Measurements from ENCODE around the gene AMBRA1.

DNA sequence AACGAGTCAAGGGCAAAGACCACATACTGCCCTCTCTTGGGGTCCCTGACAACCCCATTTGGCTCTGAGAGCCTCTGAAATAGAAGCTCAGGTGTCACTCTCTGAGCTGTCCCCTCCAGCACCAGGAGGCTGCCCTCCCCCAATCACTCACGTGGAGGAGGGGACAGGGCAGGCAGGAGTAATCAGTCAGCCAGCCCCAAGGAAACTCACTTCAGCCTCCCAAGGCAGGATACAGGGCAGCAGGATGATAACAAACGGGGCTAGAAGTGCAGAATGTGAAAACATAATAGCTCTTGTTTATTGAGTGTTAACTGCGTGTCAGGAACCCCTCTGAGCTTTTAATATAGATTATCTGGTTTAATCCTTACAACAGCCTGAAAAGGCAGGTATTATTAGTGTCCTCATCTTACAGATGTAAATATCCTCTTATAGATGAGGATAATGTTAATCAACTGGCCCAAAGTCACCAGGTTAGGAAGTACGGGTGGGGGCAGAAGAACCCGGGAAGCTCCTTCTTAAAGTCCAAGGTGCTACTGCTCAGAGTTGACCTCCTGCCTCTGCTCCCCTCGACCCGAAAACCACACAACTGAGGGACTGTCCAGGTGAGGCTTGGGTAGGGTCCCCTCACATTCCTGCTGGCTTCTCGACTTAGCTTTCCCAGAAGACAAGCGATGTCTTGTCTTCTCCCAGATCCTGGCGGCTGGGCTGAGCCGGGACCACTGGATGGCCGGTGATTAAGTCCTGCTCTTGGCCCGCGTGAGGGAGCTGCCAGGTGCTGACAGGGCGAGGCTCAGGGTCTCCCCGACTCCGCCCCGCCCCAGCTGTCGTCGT lies 205.0 kb downstream of the AMBRA1 start:
- TF ChIP-seq, protein P1, sequence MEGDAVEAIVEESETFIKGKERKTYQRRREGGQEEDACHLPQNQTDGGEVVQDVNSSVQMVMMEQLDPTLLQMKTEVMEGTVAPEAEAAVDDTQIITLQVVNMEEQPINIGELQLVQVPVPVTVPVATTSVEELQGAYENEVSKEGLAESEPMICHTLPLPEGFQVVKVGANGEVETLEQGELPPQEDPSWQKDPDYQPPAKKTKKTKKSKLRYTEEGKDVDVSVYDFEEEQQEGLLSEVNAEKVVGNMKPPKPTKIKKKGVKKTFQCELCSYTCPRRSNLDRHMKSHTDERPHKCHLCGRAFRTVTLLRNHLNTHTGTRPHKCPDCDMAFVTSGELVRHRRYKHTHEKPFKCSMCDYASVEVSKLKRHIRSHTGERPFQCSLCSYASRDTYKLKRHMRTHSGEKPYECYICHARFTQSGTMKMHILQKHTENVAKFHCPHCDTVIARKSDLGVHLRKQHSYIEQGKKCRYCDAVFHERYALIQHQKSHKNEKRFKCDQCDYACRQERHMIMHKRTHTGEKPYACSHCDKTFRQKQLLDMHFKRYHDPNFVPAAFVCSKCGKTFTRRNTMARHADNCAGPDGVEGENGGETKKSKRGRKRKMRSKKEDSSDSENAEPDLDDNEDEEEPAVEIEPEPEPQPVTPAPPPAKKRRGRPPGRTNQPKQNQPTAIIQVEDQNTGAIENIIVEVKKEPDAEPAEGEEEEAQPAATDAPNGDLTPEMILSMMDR (IDR thresholded peaks at IDR 0.05): no peak
- TF ChIP-seq EP300 (IDR thresholded peaks at IDR 0.05) (no peak), POLR2A (IDR thresholded peaks at IDR 0.05) (no peak)
